ENCODE data around the gene SLC25A21. TPM values are rescaled to one million over a fixed set of nuclear protein-coding genes. Genes with fewer than 3 reads are reported as not detected.

SLC25A21 gene
- polyA plus RNA-seq, 6 donors from 2014 or later, result not detected

- Mint-ChIP-seq H3K27ac (peak within 1 kb of the TSS in 4 of 6 donors; percentile 38 to 92 (median 70)), H3K36me3 (peaks cover 8 to 34% of the 10 kb centered on the region in 2 donors), H3K4me1 (peaks cover 25 to 33% (median 30%) of the 10 kb centered on the region in 3 donors), H3K4me3 (peak within 1 kb of the TSS in 7 of 8 donors; percentile 47 to 86 (median 51)), H3K27me3 (peaks cover 62 to 98% (median 81%) of the 10 kb centered on the region in 3 donors), H3K9me3 (peaks cover 0 to 18% (median 3%) of the 10 kb centered on the region in 7 donors)
- ATAC-seq (ENCODE audit: low read depth in 2 of 2) (peak in 1 of 2 donors; percentile 55), DNase-seq (peak; percentile 9)
These were observed 510.7 kb downstream of the SLC25A21 start, which contains the start of gene PAX9 for GRCh38 chr14:36661506-36662257. PAX9 (plus strand) TSS chr14:36661860; CDS start chr14:36662090, 230 bp downstream.

- Mint-ChIP-seq H3K4me3 (peak overlapping the region in 5 of 8 donors; percentile 47 to 86 (median 49)), H3K36me3 (peaks cover 8 to 35% of the 10 kb centered on the region in 2 donors), H3K27ac (peak overlapping the region in 1 of 6 donors; percentile 91), H3K4me1 (peaks cover 28 to 35% (median 33%) of the 10 kb centered on the region in 3 donors), H3K9me3 (peaks cover 0 to 22% (median 3%) of the 10 kb centered on the region in 7 donors), H3K27me3 (peaks cover 67 to 100% (median 88%) of the 10 kb centered on the region in 3 donors)
- no peak for DNase-seq
- no peak for ATAC-seq (ENCODE audit: low read depth in 2 of 2)
These were observed 511.5 kb downstream of the SLC25A21 start for GRCh38 chr14:36660736-36661505.

DNA sequence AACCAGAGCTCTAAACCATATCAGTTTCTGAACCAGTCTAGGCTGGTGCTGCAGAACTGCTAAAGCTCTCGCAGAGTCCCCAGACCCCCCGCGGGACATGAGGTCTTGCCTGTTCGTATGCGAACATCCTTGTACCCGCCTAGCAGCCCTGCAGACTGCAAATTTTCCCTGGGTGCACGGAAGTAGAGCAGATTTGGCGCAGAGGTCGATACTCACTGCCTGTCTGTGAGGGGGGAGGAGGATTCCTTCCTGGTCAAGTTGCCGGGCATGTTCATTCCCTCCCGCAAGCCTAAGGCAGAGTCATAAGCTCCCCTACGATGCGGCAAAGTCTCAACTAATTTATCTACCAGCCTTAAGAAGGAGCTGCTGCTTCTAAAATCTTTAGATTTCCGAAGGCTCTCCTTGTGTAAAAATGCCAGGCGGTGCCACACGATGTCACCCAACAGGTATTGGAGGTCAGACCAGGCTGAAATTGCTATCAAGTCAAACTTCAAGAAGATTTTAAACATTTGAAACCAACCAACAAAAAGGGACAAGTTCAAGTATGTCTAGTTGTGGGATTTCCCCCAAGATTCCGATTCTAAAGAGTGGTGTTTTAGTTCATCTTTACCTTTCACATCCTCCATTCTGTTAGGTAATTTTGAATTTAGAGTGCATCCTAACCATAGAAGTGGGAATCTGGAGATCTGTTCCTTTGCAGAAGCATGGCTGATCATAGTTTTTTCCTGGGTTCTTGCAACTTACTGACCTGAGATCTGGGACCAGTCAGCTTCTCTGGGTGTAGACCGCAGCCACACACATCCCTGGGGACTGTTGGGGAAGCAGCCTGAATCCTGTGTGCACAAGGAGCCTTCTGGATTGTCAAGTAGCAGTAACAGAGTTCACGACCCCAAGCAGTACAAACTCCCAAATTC lies 512.3 kb downstream of the SLC25A21 start:
- Mint-ChIP-seq H3K9me3 (peaks cover 0 to 27% (median 4%) of the 10 kb centered on the region in 7 donors), H3K4me1 (peaks cover 32 to 42% (median 39%) of the 10 kb centered on the region in 3 donors), H3K4me3 (peak overlapping the region in 1 of 8 donors; percentile 49), H3K27me3 (peaks cover 65 to 100% (median 88%) of the 10 kb centered on the region in 3 donors), H3K27ac (no peak overlapping the region), H3K36me3 (peaks cover 8 to 41% of the 10 kb centered on the region in 2 donors)
- no peak for DNase-seq
- ATAC-seq (ENCODE audit: low read depth in 2 of 2), result no peak

DNA sequence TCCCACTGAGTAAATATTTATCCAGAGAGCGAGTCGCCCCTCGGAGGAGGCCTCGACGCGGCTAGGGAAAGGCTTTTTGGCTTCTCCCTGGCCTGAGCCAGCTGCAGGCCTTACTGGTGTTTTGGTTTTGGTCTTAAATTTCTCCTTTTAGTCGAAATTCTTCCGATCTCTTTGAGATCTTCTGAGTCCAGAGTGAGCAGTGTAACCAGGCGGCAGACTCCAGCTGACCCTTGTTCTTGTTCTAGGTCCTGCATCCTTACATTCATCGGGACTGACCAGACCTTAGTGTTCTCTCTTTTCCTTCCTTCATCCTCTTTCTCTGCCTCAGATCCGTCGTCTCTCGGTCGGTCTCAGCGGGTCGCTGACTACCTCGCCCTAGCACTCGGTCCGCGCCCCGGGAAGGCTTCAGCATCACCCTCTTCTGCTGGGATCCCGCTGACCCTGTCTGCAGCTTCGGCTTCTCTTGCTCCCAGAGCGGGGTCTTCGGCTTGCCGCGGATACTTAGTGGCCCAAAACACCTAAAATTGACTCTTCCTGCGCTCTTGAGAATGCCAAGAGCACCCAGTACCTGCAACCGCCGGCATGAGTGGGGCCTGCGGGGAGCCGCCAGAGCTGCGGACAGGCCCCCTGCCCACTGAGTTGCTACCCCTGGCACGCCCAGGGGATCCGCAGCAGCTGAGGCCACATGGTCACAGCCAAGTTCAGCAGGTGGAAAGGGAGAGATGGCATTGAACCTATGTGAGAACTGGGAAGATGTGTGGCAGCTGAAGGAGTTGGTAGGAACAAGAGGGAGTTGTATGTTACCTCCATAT lies 513.2 kb downstream of the SLC25A21 start:
- ATAC-seq (ENCODE audit: low read depth in 2 of 2) (no peak), DNase-seq (no peak)
- Mint-ChIP-seq H3K27me3 (peaks cover 60 to 98% (median 88%) of the 10 kb centered on the region in 3 donors), H3K4me1 (peaks cover 32 to 44% (median 34%) of the 10 kb centered on the region in 3 donors), H3K27ac (peak overlapping the region in 2 of 6 donors; percentile 7 to 96), H3K9me3 (peaks cover 0 to 26% (median 3%) of the 10 kb centered on the region in 7 donors), H3K36me3 (peaks cover 8 to 34% of the 10 kb centered on the region in 2 donors), H3K4me3 (peak overlapping the region in 2 of 8 donors; percentile 13 to 32)

DNA sequence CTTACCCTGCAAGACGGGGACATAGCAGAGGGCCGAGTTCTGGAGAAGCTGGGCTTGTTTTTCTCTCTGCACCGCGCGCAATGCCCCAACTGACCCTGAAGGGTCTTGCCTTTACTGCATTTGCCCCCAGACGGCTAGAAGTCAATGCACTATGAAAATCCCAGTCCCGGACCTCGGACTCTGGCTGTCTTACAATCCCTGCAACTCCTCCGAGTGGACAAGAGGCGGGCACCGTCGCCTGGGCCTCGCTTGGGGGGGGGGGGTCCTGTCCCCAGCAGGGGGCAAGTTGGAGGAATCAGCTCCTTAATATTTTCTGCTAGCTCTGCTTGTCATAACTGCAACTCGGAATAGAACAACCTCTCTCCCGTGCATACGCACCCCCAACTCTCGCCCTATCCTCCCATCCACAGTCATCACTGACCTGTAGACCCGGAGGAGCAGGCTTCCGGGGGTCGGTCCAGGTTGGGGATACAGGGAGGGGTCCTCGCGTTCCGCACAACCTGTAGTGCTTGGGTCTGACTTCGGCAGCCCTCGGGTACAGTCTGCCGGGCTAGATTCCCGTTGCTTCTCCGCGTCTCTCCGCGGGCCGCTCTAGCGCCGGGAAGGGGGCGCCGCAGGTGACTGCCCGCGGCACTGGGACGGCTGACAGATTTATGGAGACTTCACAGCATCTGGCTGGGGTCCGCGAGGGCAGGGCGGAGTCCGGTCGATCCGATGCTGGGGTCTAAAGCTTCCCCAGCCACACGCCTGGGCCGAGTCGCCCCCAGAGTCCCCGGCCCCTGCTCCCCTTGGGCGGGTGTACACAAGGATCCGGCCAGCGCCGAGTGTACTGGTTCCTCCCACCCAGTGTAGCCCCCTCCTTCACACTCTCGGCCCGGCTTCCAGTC lies 514.0 kb downstream of the SLC25A21 start:
- ATAC-seq (ENCODE audit: low read depth in 2 of 2) (no peak), DNase-seq (no peak)
- peaks cover 25 to 40% (median 30%) of the 10 kb centered on the region in 3 donors for H3K4me1 Mint-ChIP-seq
- H3K27me3 Mint-ChIP-seq, result peaks cover 61 to 98% (median 88%) of the 10 kb centered on the region in 3 donors
- H3K4me3 Mint-ChIP-seq, result peak overlapping the region in 2 of 8 donors; percentile 19 to 21
- peaks cover 0 to 31% (median 3%) of the 10 kb centered on the region in 7 donors for H3K9me3 Mint-ChIP-seq
- H3K36me3 Mint-ChIP-seq, result peaks cover 8 to 26% of the 10 kb centered on the region in 2 donors
- H3K27ac Mint-ChIP-seq, result peak overlapping the region in 1 of 6 donors; percentile 96

DNA sequence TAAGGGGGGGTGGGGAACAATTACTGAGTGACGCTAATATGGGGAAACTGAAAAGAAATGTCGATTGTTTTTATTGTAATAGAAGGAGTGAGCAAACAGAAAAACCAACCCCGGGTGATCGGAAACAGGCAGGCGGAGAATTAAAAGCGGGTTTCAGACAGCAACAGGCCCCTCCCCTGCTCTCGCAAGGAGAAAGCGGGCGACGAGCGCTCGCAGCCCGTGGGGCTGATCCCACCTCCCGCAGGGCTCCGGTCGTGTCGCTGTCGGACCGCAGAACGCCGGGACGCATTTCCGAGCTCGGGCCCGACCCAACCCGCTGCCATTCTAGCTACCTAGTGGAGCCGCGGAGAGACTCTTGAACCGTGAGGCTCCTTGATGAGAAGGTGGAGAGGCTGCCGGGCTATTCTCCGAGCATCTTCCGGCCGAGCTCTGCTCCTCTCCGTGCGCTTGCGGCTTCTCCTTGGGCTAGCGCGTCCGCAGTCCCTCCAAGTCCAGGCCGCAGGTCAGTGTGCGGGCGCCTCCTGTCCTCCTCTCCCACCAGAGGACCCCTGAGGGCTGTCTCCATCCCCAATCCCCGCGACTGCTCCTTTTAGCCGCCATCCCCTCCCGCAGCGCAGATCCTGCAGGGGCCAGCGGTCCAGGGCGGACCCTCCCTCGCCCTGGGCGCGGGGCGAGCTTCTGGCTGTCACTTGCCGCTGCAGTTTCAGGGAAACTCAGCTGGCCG lies 514.8 kb downstream of the SLC25A21 start:
- Mint-ChIP-seq H3K4me1 (peaks cover 19 to 39% (median 29%) of the 10 kb centered on the region in 3 donors), H3K9me3 (peaks cover 0 to 31% (median 3%) of the 10 kb centered on the region in 7 donors), H3K36me3 (peaks cover 8 to 21% of the 10 kb centered on the region in 2 donors), H3K4me3 (peak overlapping the region in 2 of 8 donors; percentile 19 to 51), H3K27ac (no peak overlapping the region), H3K27me3 (peaks cover 68 to 98% (median 88%) of the 10 kb centered on the region in 3 donors)
- DNase-seq (no peak), ATAC-seq (ENCODE audit: low read depth in 2 of 2) (no peak)

DNA sequence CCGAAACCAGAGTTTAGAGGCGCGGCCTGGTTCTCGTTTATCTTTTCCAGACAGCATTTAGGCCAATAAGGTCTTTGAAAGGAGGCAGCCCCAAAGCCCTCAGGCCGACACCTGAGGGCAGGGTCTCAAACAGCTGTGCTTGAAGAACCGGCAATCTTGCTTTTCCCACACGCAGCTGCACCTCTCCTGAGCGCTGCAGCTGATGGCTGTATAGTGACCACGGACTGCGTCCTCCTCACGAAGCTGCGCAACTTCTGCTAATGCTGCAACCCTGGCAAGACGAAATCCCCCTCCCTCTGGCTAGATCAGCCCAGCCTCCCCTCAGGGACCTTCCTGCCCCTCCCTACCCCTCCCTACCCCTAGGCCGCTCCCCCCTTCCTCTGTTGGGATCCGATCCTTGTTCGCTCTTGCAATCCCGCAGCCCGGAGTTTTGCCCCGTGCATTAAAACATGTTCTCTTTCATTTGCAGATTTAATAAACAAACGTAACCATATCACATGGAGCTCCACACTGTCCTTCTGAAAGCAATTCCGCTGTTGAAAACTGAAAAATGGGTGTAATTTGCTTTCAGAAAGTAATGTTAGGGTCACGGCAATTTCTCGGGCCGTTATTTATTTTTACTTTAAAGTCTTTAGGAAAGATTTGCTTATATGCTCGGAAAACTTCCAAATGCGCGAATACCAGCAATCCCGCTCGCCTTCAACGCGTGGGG lies 515.6 kb downstream of the SLC25A21 start:
- Mint-ChIP-seq H3K27ac (no peak overlapping the region), H3K4me3 (peak overlapping the region in 2 of 8 donors; percentile 22 to 51), H3K9me3 (peaks cover 0 to 31% (median 3%) of the 10 kb centered on the region in 7 donors), H3K27me3 (peaks cover 68 to 96% (median 80%) of the 10 kb centered on the region in 3 donors), H3K4me1 (peaks cover 12 to 34% (median 23%) of the 10 kb centered on the region in 3 donors), H3K36me3 (peaks cover 8 to 16% of the 10 kb centered on the region in 2 donors)
- ATAC-seq (ENCODE audit: low read depth in 2 of 2) (no peak), DNase-seq (no peak)

- H3K27ac Mint-ChIP-seq, result no peak overlapping the region
- ATAC-seq (ENCODE audit: low read depth in 2 of 2), result no peak
- DNase-seq, result no peak
- H3K27me3 Mint-ChIP-seq, result peaks cover 70 to 96% (median 78%) of the 10 kb centered on the region in 3 donors
- peaks cover 0 to 26% (median 3%) of the 10 kb centered on the region in 7 donors for H3K9me3 Mint-ChIP-seq
- peaks cover 6 to 26% (median 23%) of the 10 kb centered on the region in 3 donors for H3K4me1 Mint-ChIP-seq
- peaks cover 4 to 16% of the 10 kb centered on the region in 2 donors for H3K36me3 Mint-ChIP-seq
- H3K4me3 Mint-ChIP-seq, result peak overlapping the region in 2 of 8 donors; percentile 54 to 72
These were observed 516.3 kb downstream of the SLC25A21 start for GRCh38 chr14:36655963-36656686.

- ATAC-seq (ENCODE audit: low read depth in 2 of 2) (no peak), DNase-seq (no peak)
- Mint-ChIP-seq H3K4me1 (peaks cover 6 to 26% (median 20%) of the 10 kb centered on the region in 3 donors), H3K9me3 (peaks cover 0 to 24% (median 3%) of the 10 kb centered on the region in 7 donors), H3K36me3 (peaks cover 4 to 16% of the 10 kb centered on the region in 2 donors), H3K27me3 (peaks cover 70 to 93% (median 77%) of the 10 kb centered on the region in 3 donors), H3K27ac (peak overlapping the region in 1 of 6 donors; percentile 10), H3K4me3 (peak overlapping the region in 4 of 8 donors; percentile 3 to 76 (median 36))
These were observed 516.8 kb downstream of the SLC25A21 start for GRCh38 chr14:36655571-36655962.

Data from naive B cell (primary cell).